HepG2 (cell line): ENCODE data around the gene OSBPL2. TPM values are rescaled to one million over a fixed set of nuclear protein-coding genes. Genes with fewer than 3 reads are reported as not detected.

Experiments used
- CCAR2 ChIP-seq: fragments of 200-400 bp; formaldehyde crosslinking; optimal IDR thresholded peaks from 2 replicates; pipeline ENCODE3; 2018; ENCODE audit warnings: low read depth, mild to moderate bottlenecking, low read length, moderate library complexity
- DMTF1 ChIP-seq: sonication (generic); formaldehyde crosslinking; IDR thresholded peaks from 2 replicates; pipeline ENCODE4 v1.4.0; 2020; ENCODE audit warnings: mild to moderate bottlenecking, missing genetic modification reagents
- HDAC2 ChIP-seq: sonication (generic); formaldehyde crosslinking; IDR thresholded peaks from 2 replicates; pipeline ENCODE4 v1.4.0; 2020; ENCODE audit warnings: missing genetic modification reagents
- POLR2AphosphoS5 ChIP-seq: IDR thresholded peaks from 2 replicates; pipeline ENCODE4 v1.6.1; 2012; ENCODE audit warnings: low read depth, low read length
- POLR2G ChIP-seq: fragments of 200-400 bp; formaldehyde crosslinking; IDR thresholded peaks from 2 replicates; pipeline ENCODE4 v1.6.1; 2018; ENCODE audit warnings: mild to moderate bottlenecking, low read depth, low read length, moderate library complexity
- TBP ChIP-seq: sonication (generic); formaldehyde crosslinking; IDR thresholded peaks from 2 replicates; pipeline ENCODE4 v1.5.0; 2020; ENCODE audit warnings: missing genetic modification reagents
- ZBED4 ChIP-seq: sonication (generic); formaldehyde crosslinking; IDR thresholded peaks from 2 replicates; pipeline ENCODE4 v1.4.0; 2020; ENCODE audit warnings: missing genetic modification reagents, borderline replicate concordance
- ZBTB40 ChIP-seq, 2 experiments: fragments of 450-650 bp in 1 of 2; sonication (generic) in 1 of 2; formaldehyde crosslinking in 1 of 2; IDR thresholded peaks; 2 replicates each; pipeline versions ENCODE4 v1.6.1 to v1.8.0; 2016 to 2022; ENCODE audit warnings: antibody characterized with exemption in 1 of 2, mild to moderate bottlenecking in 1 of 2, missing genetic modification reagents in 1 of 2
- ZNF256 ChIP-seq: sonication (generic); formaldehyde crosslinking; conservative IDR thresholded peaks from 2 replicates; pipeline ENCODE4 v1.4.0; 2020; ENCODE audit warnings: missing genetic modification reagents
- ZNF263 ChIP-seq: sonication (generic); formaldehyde crosslinking; IDR thresholded peaks from 2 replicates; pipeline ENCODE4 v1.4.0; 2020; ENCODE audit warnings: missing genetic modification reagents
- ZNF768 ChIP-seq: sonication (generic); formaldehyde crosslinking; IDR thresholded peaks from 2 replicates; pipeline ENCODE4 v1.4.0; 2020; ENCODE audit warnings: missing genetic modification reagents
- polyA plus RNA-seq, 8 experiments: library from polyadenylated mRNA; depleted of rRNA in 3 of 8; stranded (reverse) in 7 of 8; unstranded in 1 of 8; fragments of >200 nt; fragmentation: Illumina TruSeq in 4 of 8; extraction: Trizol in 4 of 8; gene quantifications; 2 replicates each; pipeline versions ENCODE4 v1.2.1 to v1.2.3, GENCODE V29; 2011 to 2016; ENCODE audit warnings: low read depth in 4 of 8, missing spikeins in 1 of 8, mixed read lengths in 1 of 8; ENCODE audit not compliant: insufficient read depth in 1 of 8
- total RNA-seq, 5 experiments: library from RNA; depleted of rRNA; stranded (reverse); fragments of >200 nt; fragmentation: Illumina TruSeq; extraction: Trizol; gene quantifications; 2 replicates each; pipeline ENCODE4 v1.2.3, GENCODE V29; 2016; ENCODE audit warnings: low read depth in 1 of 5
- TF ChIP-seq, protein P1 (sequence below): IDR thresholded peaks from 2 replicates; pipeline ENCODE4 v1.6.1; 2016; ENCODE audit warnings: control low read depth

Gene OSBPL2
- total and polyA plus RNA-seq, 2 of the 13 experiments (the other 11 are each of a cell fraction or from before 2014, with no cell fraction given): 18.5 to 37.4 TPM

- TF ChIP-seq ZBTB40 (IDR thresholded peaks at IDR 0.05): no peak
- no peak for TF ChIP-seq ZBTB40 (CRISPR knock-in tag; IDR thresholded peaks at IDR 0.05)
- TF ChIP-seq ZBED4 (CRISPR knock-in tag): no peak
- TF ChIP-seq HDAC2 (CRISPR knock-in tag): no peak
- TF ChIP-seq CCAR2: no peak
- TF ChIP-seq, protein P1, sequence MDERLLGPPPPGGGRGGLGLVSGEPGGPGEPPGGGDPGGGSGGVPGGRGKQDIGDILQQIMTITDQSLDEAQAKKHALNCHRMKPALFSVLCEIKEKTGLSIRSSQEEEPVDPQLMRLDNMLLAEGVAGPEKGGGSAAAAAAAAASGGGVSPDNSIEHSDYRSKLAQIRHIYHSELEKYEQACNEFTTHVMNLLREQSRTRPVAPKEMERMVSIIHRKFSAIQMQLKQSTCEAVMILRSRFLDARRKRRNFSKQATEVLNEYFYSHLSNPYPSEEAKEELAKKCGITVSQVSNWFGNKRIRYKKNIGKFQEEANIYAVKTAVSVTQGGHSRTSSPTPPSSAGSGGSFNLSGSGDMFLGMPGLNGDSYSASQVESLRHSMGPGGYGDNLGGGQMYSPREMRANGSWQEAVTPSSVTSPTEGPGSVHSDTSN (CRISPR knock-in tag): no peak
- peak; percentile 55; the same call in 1 of the 2 replicates for TF ChIP-seq ZNF263 (CRISPR knock-in tag)
- TF ChIP-seq ZNF768 (CRISPR knock-in tag): peak; percentile 41; the same call in 1 of the 2 replicates
- no peak for TF ChIP-seq TBP (CRISPR knock-in tag)
- TF ChIP-seq ZNF256 (CRISPR knock-in tag): no peak
- no peak for TF ChIP-seq POLR2G
- TF ChIP-seq DMTF1 (CRISPR knock-in tag): no peak
- no peak for TF ChIP-seq POLR2AphosphoS5
Measured at GRCh38 chr20:62297449-62298227, 59.3 kb downstream of the OSBPL2 start (continued).
